Gastrocnemius medialis (tissue), 4 donors: ENCODE measurements around the gene TMTC2. TPM values are rescaled to one million over a fixed set of nuclear protein-coding genes. Genes with fewer than 3 reads are reported as not detected.

ENCODE experiments used
- ATAC-seq, 2 donors: fragments of 150-250 bp; one replicate each; pipeline ENCODE4 v1.9.1; 2016
- DNase-seq, 2 donors: peaks; one replicate each; pipeline ENCODE4 v3.0.0-alpha.2; 2019
- H3K27ac ChIP-seq, 4 donors: fragments of 200-600 bp; sonication (generic); 1 replicate in 1 of 4; 2 replicates in 3 of 4; pipeline ENCODE4 v1.5.1; 2016 to 2018; ENCODE audit warnings: mild to moderate bottlenecking in 2 of 4, moderate library complexity in 1 of 4
- H3K27me3 ChIP-seq, 3 donors: fragments of 200-600 bp; sonication (generic) in 2 of 3; 1 replicate in 1 of 3; 2 replicates in 2 of 3; pipeline versions ENCODE4 v1.5.1 to v1.6.0; 2016 to 2019; ENCODE audit warnings: mild to moderate bottlenecking in 1 of 3, moderate library complexity in 1 of 3
- H3K36me3 ChIP-seq, 2 donors: fragments of 200-600 bp; sonication (generic) in 1 of 2; one replicate each; pipeline ENCODE4 v1.5.1; 2017 to 2018
- H3K4me1 ChIP-seq, 2 donors: fragments of 200-600 bp; sonication (generic) in 1 of 2; one replicate each; pipeline ENCODE4 v1.5.1; 2016 to 2017; ENCODE audit warnings: mild to moderate bottlenecking in 2 of 2
- H3K4me3 ChIP-seq, 4 donors: fragments of 200-600 bp; sonication (generic) in 3 of 4; 1 replicate in 1 of 4; 2 replicates in 3 of 4; pipeline ENCODE4 v1.5.1; 2016 to 2019; ENCODE audit warnings: mild to moderate bottlenecking in 2 of 4
- H3K9me3 ChIP-seq, 3 donors: fragments of 200-600 bp; sonication (generic) in 2 of 3; 1 replicate in 1 of 3; 2 replicates in 2 of 3; pipeline ENCODE4 v1.5.1; 2016 to 2019
- CTCF ChIP-seq, 5 experiments: fragments of 450-650 bp in 3 of 5; fragments of 200-600 bp in 2 of 5; sonication (generic) in 2 of 5; IDR thresholded peaks in 4 of 5; conservative IDR thresholded peaks in 1 of 5; 1 replicate in 4 of 5; 2 replicates in 1 of 5; pipeline ENCODE4 v1.5.1; 2016 to 2019; ENCODE audit warnings: antibody characterized with exemption in 5 of 5, mild to moderate bottlenecking in 3 of 5, moderate library complexity in 3 of 5
- POLR2A ChIP-seq, 2 donors: fragments of 450-650 bp; IDR thresholded peaks; one replicate each; pipeline ENCODE4 v1.6.1; 2017; ENCODE audit warnings: antibody characterized with exemption in 2 of 2, mild to moderate bottlenecking in 2 of 2, moderate library complexity in 2 of 2
- in situ Hi-C, 4 donors: fragments of 200-750 bp; cut with MboI; loops; one replicate each; pipeline versions ENCODE4 v1.15.0 to v1.8.0; 2017; ENCODE audit warnings: low sequenced_read_pairs in 4 of 4
- intact Hi-C: fragments of 100-400 bp; cut with DNase I; formaldehyde crosslinking; loops from one replicate; pipeline ENCODE4 v1.15.1; 2023; ENCODE audit warnings: low total_unique reads
- total RNA-seq, 4 donors: library from RNA; depleted of rRNA; stranded (reverse); fragments of >200 nt; gene quantifications; one replicate each; pipeline versions ENCODE4 v1.1.0 to v1.2.3, GENCODE V29; 2016

Gene TMTC2
- total RNA-seq, 4 donors from 2014 or later = 1.6 to 2.5 (median 1.9) TPM

GRCh38 chr12:82923935-82924334 is 237.2 kb downstream of the TMTC2 start:
- in situ Hi-C loops = no loop called here

GRCh38 chr12:82926630-82927029 is 239.9 kb downstream of the TMTC2 start:
- in situ Hi-C loops (no loop called here), intact Hi-C loops (no loop called here)
- Histone ChIP-seq H3K27me3 (no peaks in the 10 kb centered on the region), H3K4me1 (no peaks in the 10 kb centered on the region), H3K27ac (no peak overlapping the region), H3K9me3 (no peaks in the 10 kb centered on the region), H3K4me3 (no peak overlapping the region), H3K36me3 (no peaks in the 10 kb centered on the region)
- no peak for TF ChIP-seq CTCF (IDR thresholded peaks at IDR 0.05 in 4 of 5, conservative IDR thresholded peaks at IDR 0.05 in 1 of 5)
- DNase-seq = no peak
- no peak for ATAC-seq

More at GRCh38 chr12:82923935-82924334, 237.2 kb downstream of the TMTC2 start:
- no peak overlapping the region for H3K4me3 ChIP-seq
- no peak overlapping the region for H3K27ac ChIP-seq
- H3K36me3 ChIP-seq = no peaks in the 10 kb centered on the region
- no peaks in the 10 kb centered on the region for H3K4me1 ChIP-seq
- intact Hi-C loops = no loop called here
- no peaks in the 10 kb centered on the region for H3K27me3 ChIP-seq
- TF ChIP-seq CTCF (IDR thresholded peaks at IDR 0.05 in 4 of 5, conservative IDR thresholded peaks at IDR 0.05 in 1 of 5) = no peak
- no peak for TF ChIP-seq POLR2A (IDR thresholded peaks at IDR 0.05)
- DNase-seq = no peak
- ATAC-seq = no peak
- no peaks in the 10 kb centered on the region for H3K9me3 ChIP-seq

GRCh38 chr12:82930301-82930700 is 243.6 kb downstream of the TMTC2 start:
- Histone ChIP-seq H3K4me3 (no peak overlapping the region), H3K27me3 (no peaks in the 10 kb centered on the region), H3K36me3 (no peaks in the 10 kb centered on the region), H3K9me3 (no peaks in the 10 kb centered on the region), H3K4me1 (no peaks in the 10 kb centered on the region), H3K27ac (no peak overlapping the region)
- in situ Hi-C loops (no loop called here), intact Hi-C loops (no loop called here)
- no peak for TF ChIP-seq POLR2A (IDR thresholded peaks at IDR 0.05)
- no peak for TF ChIP-seq CTCF (IDR thresholded peaks at IDR 0.05 in 4 of 5, conservative IDR thresholded peaks at IDR 0.05 in 1 of 5)
- ATAC-seq (no peak), DNase-seq (no peak)

GRCh38 chr12:82931349-82932116 is 244.8 kb downstream of the TMTC2 start:
- TF ChIP-seq POLR2A (IDR thresholded peaks at IDR 0.05) (no peak), CTCF (IDR thresholded peaks at IDR 0.05 in 4 of 5, conservative IDR thresholded peaks at IDR 0.05 in 1 of 5) (no peak)
- H3K4me1 ChIP-seq = no peaks in the 10 kb centered on the region
- H3K9me3 ChIP-seq = no peaks in the 10 kb centered on the region
- DNase-seq (no peak), ATAC-seq (no peak)
- in situ Hi-C loops = no loop called here
- H3K4me3 ChIP-seq = no peak overlapping the region
- H3K36me3 ChIP-seq = no peaks in the 10 kb centered on the region
- intact Hi-C loops = no loop called here
- H3K27me3 ChIP-seq = no peaks in the 10 kb centered on the region
- no peak overlapping the region for H3K27ac ChIP-seq

GRCh38 chr12:82937151-82937550 is 250.4 kb downstream of the TMTC2 start:
- H3K36me3 ChIP-seq = no peaks in the 10 kb centered on the region
- in situ Hi-C loops = no loop called here
- no peaks in the 10 kb centered on the region for H3K4me1 ChIP-seq
- DNase-seq = no peak
- TF ChIP-seq POLR2A (IDR thresholded peaks at IDR 0.05) = no peak
- TF ChIP-seq CTCF (IDR thresholded peaks at IDR 0.05 in 4 of 5, conservative IDR thresholded peaks at IDR 0.05 in 1 of 5) = no peak
- H3K9me3 ChIP-seq = no peaks in the 10 kb centered on the region
- H3K4me3 ChIP-seq = no peak overlapping the region
- ATAC-seq = no peak
- intact Hi-C loops = no loop called here
- no peak overlapping the region for H3K27ac ChIP-seq
- H3K27me3 ChIP-seq = no peaks in the 10 kb centered on the region
